Stimulated activated CD8-positive, alpha-beta memory T cell treated with anti-CD3 and anti-CD28 coated beads, Interleukin-12 subunit alpha, Interleukin-12 subunit beta, amount 100 ng/mL, for 1 hour (primary cell): ENCODE measurements around the gene OSTF1.

Experiments
- DNase-seq: peaks from one replicate; pipeline ENCODE4 v3.0.0-alpha.2; 2020; ENCODE audit warnings: low read depth

OSTF1 gene

GRCh38 chr9:75164573-75164972 is 76.3 kb downstream of the OSTF1 start:
- DNase-seq = no peak

- DNase-seq = no peak
Observed at GRCh38 chr9:75167281-75167680, 79.0 kb downstream of the OSTF1 start.

- DNase-seq = no peak
Observed at GRCh38 chr9:75168270-75169178, 80.2 kb downstream of the OSTF1 start.

GRCh38 chr9:75169623-75170022 is 81.3 kb downstream of the OSTF1 start:
- no peak for DNase-seq

GRCh38 chr9:75170898-75171360 is 82.6 kb downstream of the OSTF1 start:
- no peak for DNase-seq

- DNase-seq = no peak
Observed at GRCh38 chr9:75175395-75175794, 87.1 kb downstream of the OSTF1 start.

- no peak for DNase-seq
Observed at GRCh38 chr9:75176037-75176436, 87.7 kb downstream of the OSTF1 start.

GRCh38 chr9:75181750-75182149 is 93.4 kb downstream of the OSTF1 start:
- no peak for DNase-seq

- no peak for DNase-seq
Observed at GRCh38 chr9:75183306-75183705, 95.0 kb downstream of the OSTF1 start.

GRCh38 chr9:75184471-75184870 is 96.2 kb downstream of the OSTF1 start:
- no peak for DNase-seq

GRCh38 chr9:75185585-75186170 is 97.4 kb downstream of the OSTF1 start:
- DNase-seq = peak; percentile 29

GRCh38 chr9:75186767-75187380 is 98.6 kb downstream of the OSTF1 start:
- DNase-seq = no peak

- DNase-seq = no peak
Observed at GRCh38 chr9:75188756-75189155, 100.4 kb downstream of the OSTF1 start.

- no peak for DNase-seq
Observed at GRCh38 chr9:75190762-75191161, 102.4 kb downstream of the OSTF1 start.
